Epithelial cell of esophagus (primary cell): ENCODE results near the gene DNMT3A.

Experiments
- DNase-seq: peaks from one replicate; pipeline ENCODE4 v3.0.0; 2010; ENCODE audit warnings: low read depth
- H3K4me3 ChIP-seq: 2 replicates; pipeline ENCODE4 v1.5.1; 2011; ENCODE audit warnings: mild to moderate bottlenecking, low read length, control low read depth
- TF ChIP-seq, protein P1 (sequence below): IDR thresholded peaks from 2 replicates; pipeline ENCODE4 v1.5.1; 2011; ENCODE audit warnings: low read depth, mild to moderate bottlenecking, low read length, control low read depth, inconsistent platforms; ENCODE audit not compliant: insufficient read depth; ENCODE audit errors: missing control alignments

DNMT3A gene

DNA sequence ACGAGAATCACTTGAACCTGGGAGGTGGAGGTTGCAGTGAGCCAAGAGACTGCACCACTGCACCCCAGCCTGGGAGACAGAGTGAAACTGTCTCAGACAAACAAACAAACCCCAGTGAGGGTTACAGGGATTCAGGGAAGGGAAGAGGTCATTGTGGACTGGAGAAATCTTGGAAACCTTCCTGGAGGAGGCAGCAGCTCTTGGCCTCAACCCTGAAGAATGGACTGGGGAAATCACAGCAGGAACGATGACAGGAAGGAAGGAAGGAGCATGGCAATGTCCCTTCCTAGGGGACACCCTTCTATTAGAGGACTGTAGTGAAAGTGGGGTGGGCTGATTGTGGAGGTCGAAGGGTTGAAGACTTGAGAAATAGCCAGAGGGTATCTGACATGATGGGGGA, 72.5 kb downstream of the DNMT3A start:
- no peak for DNase-seq
- H3K4me3 ChIP-seq: no peak overlapping the region
- TF ChIP-seq, protein P1, sequence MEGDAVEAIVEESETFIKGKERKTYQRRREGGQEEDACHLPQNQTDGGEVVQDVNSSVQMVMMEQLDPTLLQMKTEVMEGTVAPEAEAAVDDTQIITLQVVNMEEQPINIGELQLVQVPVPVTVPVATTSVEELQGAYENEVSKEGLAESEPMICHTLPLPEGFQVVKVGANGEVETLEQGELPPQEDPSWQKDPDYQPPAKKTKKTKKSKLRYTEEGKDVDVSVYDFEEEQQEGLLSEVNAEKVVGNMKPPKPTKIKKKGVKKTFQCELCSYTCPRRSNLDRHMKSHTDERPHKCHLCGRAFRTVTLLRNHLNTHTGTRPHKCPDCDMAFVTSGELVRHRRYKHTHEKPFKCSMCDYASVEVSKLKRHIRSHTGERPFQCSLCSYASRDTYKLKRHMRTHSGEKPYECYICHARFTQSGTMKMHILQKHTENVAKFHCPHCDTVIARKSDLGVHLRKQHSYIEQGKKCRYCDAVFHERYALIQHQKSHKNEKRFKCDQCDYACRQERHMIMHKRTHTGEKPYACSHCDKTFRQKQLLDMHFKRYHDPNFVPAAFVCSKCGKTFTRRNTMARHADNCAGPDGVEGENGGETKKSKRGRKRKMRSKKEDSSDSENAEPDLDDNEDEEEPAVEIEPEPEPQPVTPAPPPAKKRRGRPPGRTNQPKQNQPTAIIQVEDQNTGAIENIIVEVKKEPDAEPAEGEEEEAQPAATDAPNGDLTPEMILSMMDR: no peak

DNA sequence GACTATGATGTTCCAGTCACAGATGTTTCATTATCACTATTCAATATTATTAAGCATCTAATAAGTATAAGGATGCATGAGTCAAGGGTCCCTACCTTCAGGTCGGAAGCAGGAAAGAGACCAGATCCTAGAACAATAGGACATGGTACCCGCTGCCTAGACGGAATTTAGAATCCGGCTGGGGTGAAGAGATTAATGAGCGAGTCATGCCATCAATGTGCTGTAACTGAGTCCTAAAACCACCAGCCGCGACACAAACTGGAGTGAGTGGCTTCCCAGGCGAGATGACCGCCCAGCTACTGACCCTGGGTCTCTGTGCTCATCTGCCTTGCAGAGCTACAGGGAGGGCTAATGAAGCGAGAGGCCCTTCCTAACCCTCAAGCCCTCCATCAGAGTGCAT, 73.6 kb downstream of the DNMT3A start:
- no peak for DNase-seq
- no peak overlapping the region for H3K4me3 ChIP-seq
- TF ChIP-seq, protein P1: no peak

DNA sequence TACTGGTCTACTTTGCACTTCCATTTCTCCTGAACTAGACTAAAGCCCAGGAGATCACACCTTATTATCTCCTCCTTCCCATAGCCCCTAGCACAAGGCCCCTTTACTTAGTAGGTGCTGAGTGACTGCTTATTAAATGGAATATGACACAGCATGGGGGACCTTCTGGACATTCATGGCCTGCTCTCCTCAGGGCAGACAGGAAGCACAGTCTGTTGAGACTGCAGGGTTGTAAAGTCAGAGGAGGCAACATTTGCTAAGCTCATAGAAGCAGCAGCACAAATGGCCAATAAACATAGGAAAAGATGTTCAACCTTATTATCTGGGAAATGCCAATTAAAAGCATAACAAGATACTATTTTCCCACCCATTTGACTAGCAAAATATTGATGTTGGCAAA, 75.3 kb downstream of the DNMT3A start:
- no peak for DNase-seq
- no peak overlapping the region for H3K4me3 ChIP-seq
- TF ChIP-seq, protein P1: no peak

DNA sequence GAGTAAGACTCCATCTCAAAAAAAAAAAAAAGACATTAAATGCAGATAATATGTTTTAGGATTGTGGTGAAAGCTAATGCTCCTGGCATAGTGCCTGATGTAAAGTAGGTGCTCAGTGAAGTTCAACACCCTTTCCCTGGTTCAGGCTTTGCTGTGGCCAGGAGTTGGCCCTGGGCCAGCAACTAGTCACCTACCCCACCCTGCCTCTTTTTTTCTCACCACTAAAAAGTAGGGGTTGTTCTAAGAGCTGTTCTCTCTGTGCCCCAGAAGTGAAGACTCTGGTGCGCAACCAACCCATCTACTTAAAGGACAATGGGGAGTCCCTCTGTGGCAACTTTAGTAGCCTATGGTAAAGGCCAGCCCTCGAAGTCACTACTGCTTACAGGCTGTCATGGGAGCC, 75.9 kb downstream of the DNMT3A start:
- H3K4me3 ChIP-seq: no peak overlapping the region
- TF ChIP-seq, protein P1: no peak
- peak; percentile 38 for DNase-seq

DNA sequence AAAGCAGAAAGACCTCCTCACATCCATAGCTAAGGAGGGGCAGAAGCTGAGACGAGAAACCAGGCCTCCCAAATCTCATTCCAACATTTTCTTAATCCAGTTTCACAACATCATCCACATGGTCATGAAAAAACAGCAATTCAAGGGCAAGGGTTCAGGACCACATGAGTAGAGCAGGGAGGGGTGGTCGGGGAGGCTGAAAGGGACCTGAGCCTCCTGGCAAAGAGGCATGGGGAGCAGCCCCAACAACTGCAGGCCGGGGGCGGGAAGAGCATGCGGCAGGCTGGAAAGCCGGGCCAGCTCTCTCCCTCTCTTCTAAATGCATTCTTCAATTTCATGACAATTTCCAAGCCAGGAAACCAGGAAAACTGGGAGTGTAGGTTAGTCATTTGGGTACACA, 76.7 kb downstream of the DNMT3A start:
- DNase-seq: no peak
- TF ChIP-seq, protein P1: no peak
- H3K4me3 ChIP-seq: no peak overlapping the region

DNA sequence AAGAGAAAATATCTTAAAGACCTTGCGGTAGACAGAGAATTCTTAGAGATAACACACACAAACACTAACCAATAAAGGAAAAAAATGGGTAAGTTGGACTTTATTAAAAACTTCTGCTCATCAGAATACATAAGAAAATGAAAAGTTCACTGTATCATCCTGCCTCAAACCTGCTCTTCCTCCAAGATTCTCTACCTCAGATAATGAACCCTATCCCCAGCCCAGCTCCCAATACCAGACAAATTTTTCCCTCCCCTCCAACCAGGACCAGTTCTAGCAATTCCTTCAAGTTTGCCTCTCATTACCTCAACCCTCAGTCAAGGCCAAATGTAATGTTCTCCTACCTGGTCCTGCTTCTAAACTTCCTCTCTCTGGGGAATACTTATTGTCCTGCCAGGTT, 79.4 kb downstream of the DNMT3A start:
- TF ChIP-seq, protein P1: no peak
- no peak for DNase-seq

DNA sequence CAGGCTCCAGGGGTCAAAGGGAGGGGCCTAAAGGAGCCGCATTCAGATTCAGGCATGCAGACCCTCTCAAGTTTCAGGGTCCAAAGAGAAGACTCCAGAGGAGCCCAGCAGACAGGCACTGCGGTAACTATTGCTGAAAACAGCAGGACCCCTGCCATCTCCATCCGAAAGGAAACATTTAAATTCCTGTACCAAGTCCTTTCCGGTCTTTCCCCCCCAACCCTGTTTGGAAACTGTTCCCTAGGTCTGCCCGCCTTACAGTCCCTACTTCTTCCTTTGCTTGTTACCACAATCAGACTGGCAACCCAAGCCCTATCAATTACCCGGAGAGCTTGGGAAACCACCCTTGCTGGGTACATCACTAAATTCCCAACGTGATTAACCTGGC, 82.0 kb downstream of the DNMT3A start:
- H3K4me3 ChIP-seq: no peak overlapping the region
- no peak for DNase-seq
- TF ChIP-seq, protein P1: no peak

More for the DNA sequence above, 79.4 kb downstream of the DNMT3A start:
- no peak overlapping the region for H3K4me3 ChIP-seq
